Immature natural killer cell (primary cell): ENCODE data around the gene UROC1. TPM values are rescaled to one million over a fixed set of nuclear protein-coding genes. Genes with fewer than 3 reads are reported as not detected.
A peak's percentile ranks its signal among the peaks of the same experiment; 100 is the strongest.

ENCODE experiments used
- DNase-seq, 3 donors: peaks; one replicate each; pipeline ENCODE4 v3.0.0; 2022; ENCODE audit warnings: mixed read lengths in 1 of 3
- H3K27ac Mint-ChIP-seq, 6 donors: one replicate each; pipeline ENCODE4 v1.8.0; 2020; ENCODE audit warnings: mixed read lengths in 6 of 6, mild to moderate bottlenecking in 5 of 6, inconsistent platforms in 4 of 6, moderate library complexity in 3 of 6
- H3K27me3 Mint-ChIP-seq, 3 donors: one replicate each; pipeline ENCODE4 v1.8.0; 2020 to 2021; ENCODE audit warnings: low read depth in 3 of 3, mild to moderate bottlenecking in 3 of 3, mixed read lengths in 3 of 3, moderate library complexity in 3 of 3, inconsistent platforms in 1 of 3
- H3K36me3 Mint-ChIP-seq, 3 donors: one replicate each; pipeline ENCODE4 v1.8.0; 2020; ENCODE audit warnings: mixed read lengths in 3 of 3, inconsistent platforms in 2 of 3, mild to moderate bottlenecking in 2 of 3
- H3K4me1 Mint-ChIP-seq, 2 donors: one replicate each; pipeline ENCODE4 v1.8.0; 2020; ENCODE audit warnings: inconsistent platforms in 2 of 2, mild to moderate bottlenecking in 2 of 2, mixed read lengths in 2 of 2, moderate library complexity in 1 of 2
- H3K4me3 Mint-ChIP-seq, 5 donors: one replicate each; pipeline ENCODE4 v1.8.0; 2020; ENCODE audit warnings: mild to moderate bottlenecking in 5 of 5, mixed read lengths in 5 of 5, inconsistent platforms in 3 of 5, moderate library complexity in 3 of 5
- H3K9me3 Mint-ChIP-seq, 6 donors: one replicate each; pipeline ENCODE4 v1.8.0; 2020; ENCODE audit warnings: mild to moderate bottlenecking in 6 of 6, mixed read lengths in 6 of 6, inconsistent platforms in 4 of 6, moderate library complexity in 3 of 6
- polyA plus RNA-seq, 3 donors: library from polyadenylated mRNA; unstranded; fragments of 300-500 nt; fragmentation: Illumina TruSeq; gene quantifications; one replicate each; pipeline ENCODE4 v1.2.3, GENCODE V29; 2021

The UROC1 gene
- polyA plus RNA-seq, 3 donors from 2014 or later = not detected

GRCh38 chr3:126464997-126465396, 52.6 kb downstream of the UROC1 start:
- DNase-seq = no peak
- no peak overlapping the region for H3K4me3 Mint-ChIP-seq
- H3K9me3 Mint-ChIP-seq = no peaks in the 10 kb centered on the region
- peak overlapping the region in 1 of 6 donors; percentile 49 for H3K27ac Mint-ChIP-seq
- peaks cover 8 to 60% (median 39%) of the 10 kb centered on the region in 3 donors for H3K36me3 Mint-ChIP-seq
- H3K27me3 Mint-ChIP-seq = peaks cover 1 to 4% (median 3%) of the 10 kb centered on the region in 3 donors
- H3K4me1 Mint-ChIP-seq = peaks cover 26 to 50% of the 10 kb centered on the region in 2 donors

DNA sequence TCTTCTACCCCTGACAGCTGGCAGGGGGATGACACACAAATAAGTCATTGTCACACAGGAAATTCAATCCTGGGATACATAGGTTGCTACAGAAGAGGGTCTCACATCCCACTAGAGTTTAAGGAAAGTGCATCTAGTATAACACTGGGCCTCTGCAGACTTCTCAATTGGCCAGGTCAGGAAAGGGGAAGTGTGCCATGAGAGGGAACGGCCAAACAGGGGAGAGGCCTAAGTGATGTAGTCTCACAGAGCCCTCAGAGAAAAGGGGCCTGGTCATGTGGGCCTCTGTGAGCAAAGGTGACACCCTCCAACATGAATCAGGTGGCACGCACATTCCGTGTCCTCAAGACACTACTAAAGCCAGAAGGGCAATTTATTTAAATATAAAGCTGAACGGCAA, 53.1 kb downstream of the UROC1 start:
- Mint-ChIP-seq H3K4me1 (peaks cover 21 to 45% of the 10 kb centered on the region in 2 donors), H3K36me3 (peaks cover 5 to 55% (median 36%) of the 10 kb centered on the region in 3 donors), H3K27me3 (peaks cover 3 to 4% (median 3%) of the 10 kb centered on the region in 3 donors), H3K9me3 (no peaks in the 10 kb centered on the region), H3K27ac (no peak overlapping the region), H3K4me3 (no peak overlapping the region)
- no peak for DNase-seq

GRCh38 chr3:126464093-126464492, 53.5 kb downstream of the UROC1 start:
- Mint-ChIP-seq H3K4me1 (peaks cover 18 to 41% of the 10 kb centered on the region in 2 donors), H3K36me3 (peaks cover under 1 to 52% (median 32%) of the 10 kb centered on the region in 3 donors), H3K4me3 (no peak overlapping the region), H3K9me3 (no peaks in the 10 kb centered on the region), H3K27ac (no peak overlapping the region), H3K27me3 (peaks cover 3 to 4% (median 3%) of the 10 kb centered on the region in 3 donors)
- no peak for DNase-seq

- H3K27ac Mint-ChIP-seq = no peak overlapping the region
- peaks cover 16 to 41% of the 10 kb centered on the region in 2 donors for H3K4me1 Mint-ChIP-seq
- H3K27me3 Mint-ChIP-seq = peaks cover 2 to 3% (median 3%) of the 10 kb centered on the region in 3 donors
- no peak overlapping the region for H3K4me3 Mint-ChIP-seq
- no peaks in the 10 kb centered on the region for H3K9me3 Mint-ChIP-seq
- DNase-seq = no peak
- peaks cover 3 to 55% (median 32%) of the 10 kb centered on the region in 3 donors for H3K36me3 Mint-ChIP-seq
Measured at GRCh38 chr3:126463521-126463920, 54.1 kb downstream of the UROC1 start.

DNA sequence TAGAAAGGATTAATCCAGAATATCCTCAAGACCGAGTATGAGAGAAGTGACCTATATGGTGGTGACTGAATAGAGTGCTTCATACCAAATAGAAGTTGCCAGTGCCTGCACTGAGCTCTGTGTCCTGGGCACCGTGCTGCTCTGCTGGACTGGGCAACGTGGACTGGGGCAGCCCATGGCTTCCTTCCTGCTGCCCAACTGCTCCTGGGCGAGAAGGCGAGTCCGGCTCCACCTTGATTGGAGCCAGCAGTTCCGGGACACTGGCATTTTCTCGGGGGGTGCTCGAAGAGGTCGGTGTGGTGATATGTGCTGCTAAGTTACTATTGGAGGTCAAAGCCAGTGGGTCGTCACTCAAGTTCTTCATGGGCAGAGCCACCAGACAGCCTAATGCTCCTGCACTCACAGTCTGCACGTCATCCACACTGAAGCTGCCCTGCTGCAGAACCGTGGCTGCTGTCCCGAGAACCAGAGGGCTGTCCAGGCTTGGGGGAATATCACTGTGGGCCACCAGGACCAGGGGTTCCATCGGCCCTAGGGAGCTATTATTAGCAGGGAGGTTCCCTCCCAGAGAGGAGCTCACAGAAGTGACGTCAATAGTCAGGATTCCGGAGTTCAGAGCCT, 56.0 kb downstream of the UROC1 start:
- peaks cover 2 to 3% (median 2%) of the 10 kb centered on the region in 3 donors for H3K27me3 Mint-ChIP-seq
- H3K4me3 Mint-ChIP-seq = no peak overlapping the region
- DNase-seq = no peak
- H3K9me3 Mint-ChIP-seq = no peaks in the 10 kb centered on the region
- H3K4me1 Mint-ChIP-seq = peaks cover 5 to 34% of the 10 kb centered on the region in 2 donors
- peaks cover 4 to 55% (median 26%) of the 10 kb centered on the region in 3 donors for H3K36me3 Mint-ChIP-seq
- H3K27ac Mint-ChIP-seq = no peak overlapping the region

DNA sequence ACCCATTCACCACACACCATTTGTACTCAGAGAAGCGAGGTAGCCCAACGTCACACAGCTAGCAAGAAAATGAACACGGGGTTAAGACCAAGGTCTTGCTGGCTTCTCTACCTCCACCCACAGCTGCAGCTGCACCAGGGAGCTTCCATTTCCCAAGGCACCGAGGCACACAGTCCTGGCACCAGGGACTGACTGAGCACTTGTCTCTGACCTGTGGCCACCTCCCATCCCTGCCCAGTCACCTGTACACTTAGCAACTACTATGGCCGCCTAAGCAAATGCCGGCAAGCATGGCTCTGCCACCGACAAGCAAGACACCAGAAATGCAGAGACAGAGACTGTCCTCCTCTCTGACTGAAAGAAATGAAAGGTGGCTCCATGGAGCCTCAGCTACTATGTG, 57.2 kb downstream of the UROC1 start:
- H3K27me3 Mint-ChIP-seq = peaks cover 2 to 5% (median 2%) of the 10 kb centered on the region in 3 donors
- no peak overlapping the region for H3K27ac Mint-ChIP-seq
- H3K36me3 Mint-ChIP-seq = peaks cover 4 to 46% (median 24%) of the 10 kb centered on the region in 3 donors
- no peak for DNase-seq
- H3K4me3 Mint-ChIP-seq = no peak overlapping the region
- peaks cover 10 to 33% of the 10 kb centered on the region in 2 donors for H3K4me1 Mint-ChIP-seq
- H3K9me3 Mint-ChIP-seq = no peaks in the 10 kb centered on the region

- no peaks in the 10 kb centered on the region for H3K9me3 Mint-ChIP-seq
- H3K4me3 Mint-ChIP-seq = no peak overlapping the region
- H3K27ac Mint-ChIP-seq = no peak overlapping the region
- peaks cover 4 to 46% (median 28%) of the 10 kb centered on the region in 3 donors for H3K36me3 Mint-ChIP-seq
- H3K4me1 Mint-ChIP-seq = peaks cover 13 to 39% of the 10 kb centered on the region in 2 donors
- DNase-seq = no peak
- H3K27me3 Mint-ChIP-seq = peaks cover 2 to 6% (median 4%) of the 10 kb centered on the region in 3 donors
Measured at GRCh38 chr3:126459763-126460127, 57.8 kb downstream of the UROC1 start.

GRCh38 chr3:126459111-126459762, 58.3 kb downstream of the UROC1 start:
- Mint-ChIP-seq H3K9me3 (no peaks in the 10 kb centered on the region), H3K27me3 (peaks cover 2 to 6% (median 4%) of the 10 kb centered on the region in 3 donors), H3K27ac (no peak overlapping the region), H3K4me1 (peaks cover 14 to 34% of the 10 kb centered on the region in 2 donors), H3K4me3 (no peak overlapping the region), H3K36me3 (peaks cover 4 to 46% (median 29%) of the 10 kb centered on the region in 3 donors)
- no peak for DNase-seq

DNA sequence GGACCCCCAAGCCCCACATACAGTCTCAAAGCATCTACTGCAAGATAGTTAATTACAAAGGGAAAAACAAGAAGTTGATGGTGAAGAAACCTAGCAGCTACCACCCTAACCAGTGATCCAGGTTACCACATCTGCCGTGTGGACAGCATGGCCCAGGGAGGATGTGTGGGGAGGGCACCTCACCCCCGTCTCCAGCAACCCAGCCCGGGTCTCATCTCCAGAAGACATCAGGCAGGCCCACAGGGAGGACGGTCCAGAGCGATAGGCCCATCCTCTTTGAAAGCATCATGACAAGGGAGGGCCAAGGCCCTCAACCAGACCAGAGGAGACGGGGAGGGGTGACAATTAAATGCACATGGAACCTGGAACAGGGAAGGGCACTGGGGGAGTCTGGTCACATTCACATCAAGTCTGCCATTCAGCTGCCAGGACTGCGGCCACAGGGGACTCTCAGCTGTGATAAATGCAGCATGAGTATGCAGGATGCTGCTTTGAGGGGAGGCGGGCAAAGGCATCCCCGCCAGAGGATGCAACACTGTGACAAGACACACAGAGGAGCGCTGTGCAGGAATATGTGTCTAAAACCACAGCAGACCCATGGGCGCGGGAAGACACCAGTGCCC, 60.7 kb downstream of the UROC1 start:
- peaks cover 7 to 41% (median 29%) of the 10 kb centered on the region in 3 donors for H3K36me3 Mint-ChIP-seq
- no peak for DNase-seq

GRCh38 chr3:126456211-126456610, 61.4 kb downstream of the UROC1 start:
- H3K36me3 Mint-ChIP-seq = peaks cover 7 to 41% (median 24%) of the 10 kb centered on the region in 3 donors
- H3K27ac Mint-ChIP-seq = no peak overlapping the region
- H3K27me3 Mint-ChIP-seq = peaks cover 2 to 3% (median 2%) of the 10 kb centered on the region in 3 donors
- peaks cover 14 to 37% of the 10 kb centered on the region in 2 donors for H3K4me1 Mint-ChIP-seq
- no peak overlapping the region for H3K4me3 Mint-ChIP-seq
- no peaks in the 10 kb centered on the region for H3K9me3 Mint-ChIP-seq
- no peak for DNase-seq

More for the DNA sequence above, 60.7 kb downstream of the UROC1 start:
- Mint-ChIP-seq H3K27ac (no peak overlapping the region), H3K27me3 (peaks cover 2 to 5% (median 2%) of the 10 kb centered on the region in 3 donors), H3K4me3 (no peak overlapping the region), H3K4me1 (peaks cover 14 to 30% of the 10 kb centered on the region in 2 donors), H3K9me3 (no peaks in the 10 kb centered on the region)

DNA sequence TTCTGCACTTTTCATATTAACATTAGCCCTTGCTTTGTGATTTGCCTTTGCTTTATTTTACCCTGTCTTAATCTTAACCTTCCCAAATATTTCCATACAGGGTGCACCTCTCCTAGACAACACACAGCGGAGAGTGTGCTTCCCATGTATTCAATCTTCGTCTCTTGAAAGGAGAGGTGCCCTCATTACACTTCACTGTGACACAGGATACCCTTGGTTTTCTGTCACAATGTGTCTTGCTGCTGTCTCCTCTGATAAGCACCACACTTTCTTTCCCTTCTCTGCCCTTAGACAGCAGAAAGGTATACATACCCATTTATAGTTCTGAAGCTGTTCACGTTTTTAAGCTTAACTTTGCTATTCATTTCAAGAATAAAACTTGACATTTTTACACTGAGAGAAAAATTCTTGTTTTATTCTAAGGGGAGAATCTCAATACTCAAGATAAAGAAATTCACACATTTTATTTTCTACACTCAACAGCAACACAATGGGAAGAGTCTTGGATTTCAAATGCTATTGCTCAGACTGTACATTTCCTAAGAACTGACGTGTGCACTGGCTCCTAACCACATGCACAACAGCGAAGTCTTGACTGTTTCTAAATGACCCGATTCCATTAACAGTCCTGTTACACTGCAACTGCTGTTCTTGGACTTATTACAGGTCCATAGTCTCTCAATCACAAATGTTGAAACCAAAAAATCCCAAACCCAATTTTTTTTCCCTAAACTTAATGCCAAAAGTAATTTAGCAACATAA, 63.0 kb downstream of the UROC1 start:
- Mint-ChIP-seq H3K27ac (no peak overlapping the region), H3K4me1 (peaks cover 12 to 37% of the 10 kb centered on the region in 2 donors), H3K36me3 (peaks cover 7 to 44% (median 18%) of the 10 kb centered on the region in 3 donors), H3K4me3 (no peak overlapping the region), H3K27me3 (peaks cover under 1 to 3% (median 2%) of the 10 kb centered on the region in 3 donors), H3K9me3 (no peaks in the 10 kb centered on the region)
- no peak for DNase-seq

DNA sequence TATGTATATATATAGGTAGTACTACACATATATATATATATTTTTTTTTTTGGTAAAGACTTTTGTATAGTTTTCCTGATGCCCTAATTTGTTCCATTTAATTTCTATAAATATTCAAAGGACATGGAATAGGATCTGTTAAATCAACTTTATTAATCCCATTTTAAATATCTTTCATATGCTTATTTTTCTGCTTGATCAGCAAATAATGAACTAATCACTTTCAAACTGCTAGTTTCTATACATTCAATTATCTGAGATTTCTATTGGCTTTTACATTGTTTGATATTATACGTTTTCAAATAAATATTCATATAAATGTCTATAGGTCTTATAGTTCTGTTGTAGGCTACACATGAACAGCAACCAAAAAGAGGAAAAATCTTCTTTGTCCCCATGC, 63.5 kb downstream of the UROC1 start:
- H3K27ac Mint-ChIP-seq = no peak overlapping the region
- no peaks in the 10 kb centered on the region for H3K9me3 Mint-ChIP-seq
- DNase-seq = no peak
- H3K36me3 Mint-ChIP-seq = peaks cover 7 to 42% (median 18%) of the 10 kb centered on the region in 3 donors
- peaks cover 12 to 37% of the 10 kb centered on the region in 2 donors for H3K4me1 Mint-ChIP-seq
- H3K4me3 Mint-ChIP-seq = no peak overlapping the region
- H3K27me3 Mint-ChIP-seq = peaks cover 0 to 3% (median 2%) of the 10 kb centered on the region in 3 donors

DNA sequence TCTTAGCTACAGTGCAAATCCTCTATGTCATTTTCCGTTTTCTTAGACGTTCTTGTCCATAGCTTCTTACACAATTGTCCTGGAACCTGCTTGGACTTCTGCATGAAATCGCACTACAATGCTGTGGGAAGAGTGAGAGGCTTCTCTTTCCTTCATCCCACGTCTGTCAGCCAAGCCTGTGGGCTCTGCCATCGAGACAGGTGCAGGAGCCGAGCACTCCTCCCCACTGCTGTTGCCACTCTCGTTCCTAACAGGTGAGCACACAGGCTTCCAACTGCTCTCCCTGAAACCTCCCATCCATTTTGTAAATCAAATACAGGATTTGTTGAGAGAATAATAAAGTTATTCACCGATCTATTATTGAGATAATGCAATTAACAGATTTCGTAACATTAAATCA, 65.4 kb downstream of the UROC1 start:
- peaks cover 3 to 33% (median 14%) of the 10 kb centered on the region in 3 donors for H3K36me3 Mint-ChIP-seq

More for the DNA sequence above, 65.4 kb downstream of the UROC1 start:
- Mint-ChIP-seq H3K27me3 (peaks cover 0 to 3% (median 2%) of the 10 kb centered on the region in 3 donors), H3K9me3 (no peaks in the 10 kb centered on the region), H3K4me3 (no peak overlapping the region), H3K4me1 (peaks cover 12 to 25% of the 10 kb centered on the region in 2 donors), H3K27ac (no peak overlapping the region)
- no peak for DNase-seq
